Lung (tissue), 12 donors: ENCODE measurements around the gene DOCK1. TPM values are rescaled to one million over a fixed set of nuclear protein-coding genes. Genes with fewer than 3 reads are reported as not detected.

ENCODE experiments used
- ATAC-seq: fragments of 200-7000 bp; cut with Tn5 transposase; one replicate; pipeline ENCODE4 v1.9.1; 2020; ENCODE audit warnings: moderate number of reproducible peaks; ENCODE audit not compliant: insufficient read depth, low FRiP score
- DNase-seq, 3 donors: peaks; one replicate each; pipeline ENCODE4 v3.0.0-alpha.2; 2013 to 2017
- H3K27ac ChIP-seq, 2 donors: one replicate each; pipeline ENCODE4 v1.5.1; 2013; ENCODE audit warnings: mild to moderate bottlenecking in 2 of 2, moderate library complexity in 2 of 2, control low read depth in 1 of 2, inconsistent platforms in 1 of 2, low read depth in 1 of 2, low read length in 1 of 2
- H3K27me3 ChIP-seq, 3 donors: one replicate each; pipeline ENCODE4 v1.5.1; 2013; ENCODE audit warnings: low read length in 2 of 3; ENCODE audit not compliant: control insufficient read depth in 3 of 3, insufficient read depth in 3 of 3
- H3K36me3 ChIP-seq, 4 donors: one replicate each; pipeline ENCODE4 v1.5.1; 2013; ENCODE audit warnings: low read length in 4 of 4, mild to moderate bottlenecking in 1 of 4, moderate library complexity in 1 of 4; ENCODE audit not compliant: control insufficient read depth in 4 of 4, insufficient read depth in 4 of 4
- H3K4me1 ChIP-seq, 5 donors: one replicate each; pipeline ENCODE4 v1.5.1; 2013; ENCODE audit warnings: low read length in 5 of 5, mild to moderate bottlenecking in 2 of 5, moderate library complexity in 1 of 5; ENCODE audit not compliant: control insufficient read depth in 5 of 5, insufficient read depth in 5 of 5
- H3K4me3 ChIP-seq: one replicate; pipeline ENCODE4 v1.5.1; 2013; ENCODE audit warnings: mild to moderate bottlenecking, control low read depth, moderate library complexity
- H3K9ac ChIP-seq, 2 donors: one replicate each; pipeline ENCODE4 v1.5.1; 2013; ENCODE audit warnings: low read length in 2 of 2, control low read depth in 1 of 2; ENCODE audit not compliant: insufficient read depth in 1 of 2
- H3K9me3 ChIP-seq, 4 donors: one replicate each; pipeline ENCODE4 v1.5.1; 2013; ENCODE audit warnings: low read length in 3 of 4, mild to moderate bottlenecking in 1 of 4, moderate library complexity in 1 of 4; ENCODE audit not compliant: control insufficient read depth in 4 of 4, insufficient read depth in 3 of 4
- WGBS, 2 donors: extraction: QIAGEN DNeasy Blood & Tissue Kit; methylation state at CpG; one replicate each; pipeline ENCODE4 v1.1.7; 2013; 5-methylcytosine and 5-hydroxymethylcytosine counted together
- polyA plus RNA-seq, 2 donors: library from polyadenylated mRNA; stranded (reverse); fragments of 200-250 nt; gene quantifications; one replicate each; pipeline ENCODE4 v1.2.1, GENCODE V29; 2013
- total RNA-seq, 2 donors: library from RNA; depleted of rRNA in 1 of 2; stranded (reverse); fragments of >200 nt in 1 of 2; gene quantifications; one replicate each; pipeline ENCODE4 v1.2.1, GENCODE V29; 2014 to 2021
- TF ChIP-seq, protein P1 (sequence below): IDR thresholded peaks from 2 replicates; pipeline ENCODE4 v1.5.1; 2012; ENCODE audit warnings: mild to moderate bottlenecking; ENCODE audit errors: control extremely low read depth, extremely low read depth
- donor health status: control.
- donor health status: control.
- donor health status: Bipolar disorder and iron deficiency.
- donor health status: healthy.
- donor health status: DM: yes; HTN: yes; CAD: no.

Gene DOCK1
- total and polyA plus RNA-seq, 4 donors = 11.2 to 102 (median 30.5) TPM

DNA sequence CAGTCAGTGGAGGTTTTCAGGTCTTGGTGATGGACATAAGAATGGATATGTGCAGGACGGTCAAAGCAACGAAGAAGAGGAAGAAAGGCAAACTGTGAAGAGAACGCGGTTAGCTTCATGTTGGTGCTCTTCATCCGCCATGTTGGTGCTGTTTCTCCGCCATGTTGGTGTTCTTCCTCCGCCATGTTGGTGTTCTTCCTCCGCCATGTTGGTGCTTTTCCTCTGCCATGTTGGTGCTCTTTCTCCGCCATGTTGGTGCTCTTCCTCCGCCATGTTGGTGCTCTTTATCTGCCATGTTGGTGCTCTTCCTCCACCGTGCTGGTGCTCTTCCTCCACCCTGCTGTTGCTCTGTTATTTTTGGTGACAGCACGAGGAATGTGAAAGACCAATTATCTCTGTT, 95.4 kb downstream of the DOCK1 start:
- Histone ChIP-seq H3K27me3 (no peaks in the 10 kb centered on the region), H3K27ac (no peak overlapping the region), H3K4me3 (no peak overlapping the region), H3K9me3 (peaks cover 0 to 3% (median 0%) of the 10 kb centered on the region in 4 donors), H3K36me3 (peaks cover 2 to 32% (median 19%) of the 10 kb centered on the region in 4 donors), H3K4me1 (no peaks in the 10 kb centered on the region), H3K9ac (no peak overlapping the region)
- TF ChIP-seq, protein P1, sequence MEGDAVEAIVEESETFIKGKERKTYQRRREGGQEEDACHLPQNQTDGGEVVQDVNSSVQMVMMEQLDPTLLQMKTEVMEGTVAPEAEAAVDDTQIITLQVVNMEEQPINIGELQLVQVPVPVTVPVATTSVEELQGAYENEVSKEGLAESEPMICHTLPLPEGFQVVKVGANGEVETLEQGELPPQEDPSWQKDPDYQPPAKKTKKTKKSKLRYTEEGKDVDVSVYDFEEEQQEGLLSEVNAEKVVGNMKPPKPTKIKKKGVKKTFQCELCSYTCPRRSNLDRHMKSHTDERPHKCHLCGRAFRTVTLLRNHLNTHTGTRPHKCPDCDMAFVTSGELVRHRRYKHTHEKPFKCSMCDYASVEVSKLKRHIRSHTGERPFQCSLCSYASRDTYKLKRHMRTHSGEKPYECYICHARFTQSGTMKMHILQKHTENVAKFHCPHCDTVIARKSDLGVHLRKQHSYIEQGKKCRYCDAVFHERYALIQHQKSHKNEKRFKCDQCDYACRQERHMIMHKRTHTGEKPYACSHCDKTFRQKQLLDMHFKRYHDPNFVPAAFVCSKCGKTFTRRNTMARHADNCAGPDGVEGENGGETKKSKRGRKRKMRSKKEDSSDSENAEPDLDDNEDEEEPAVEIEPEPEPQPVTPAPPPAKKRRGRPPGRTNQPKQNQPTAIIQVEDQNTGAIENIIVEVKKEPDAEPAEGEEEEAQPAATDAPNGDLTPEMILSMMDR = no peak
- ATAC-seq (no peak), DNase-seq (no peak)
- WGBS, 2 donors = 87 to 89% methylated on average over 12 of the region's 12 CpGs

DNA sequence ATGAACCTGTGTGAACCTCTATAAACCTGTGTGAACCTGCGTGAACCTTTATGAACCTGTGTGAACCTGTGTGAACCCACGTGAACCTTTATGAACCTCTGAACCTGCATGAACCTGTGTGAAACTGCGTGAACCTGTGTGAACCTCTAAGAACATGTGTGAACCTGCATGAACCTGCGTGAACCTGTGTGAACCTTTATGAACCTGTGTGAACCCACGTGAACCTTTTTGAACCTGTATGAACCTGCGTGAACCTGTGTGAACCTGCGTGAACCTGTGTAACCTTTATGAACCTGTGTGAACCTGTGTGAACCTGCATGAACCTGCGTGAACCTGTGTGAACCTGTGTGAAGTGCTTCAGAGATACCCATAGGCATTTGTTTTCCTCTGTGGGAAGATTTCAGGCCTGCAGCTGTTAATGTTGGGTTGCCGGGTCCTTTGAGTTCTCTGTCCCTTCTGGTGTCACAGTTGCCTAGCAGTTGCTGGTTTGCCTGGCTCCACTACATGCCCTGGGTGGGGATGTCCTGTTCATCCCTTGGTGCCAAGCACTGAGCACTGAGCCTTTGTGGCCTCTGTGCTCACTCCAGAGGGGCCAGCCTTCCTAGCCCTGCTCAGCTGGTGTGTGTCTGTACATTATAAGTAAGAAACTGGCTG, 97.9 kb downstream of the DOCK1 start:
- Histone ChIP-seq H3K27ac (no peak overlapping the region), H3K9me3 (peaks cover 0 to 3% (median 0%) of the 10 kb centered on the region in 4 donors), H3K27me3 (no peaks in the 10 kb centered on the region), H3K9ac (no peak overlapping the region), H3K36me3 (peaks cover 2 to 25% (median 14%) of the 10 kb centered on the region in 4 donors), H3K4me3 (no peak overlapping the region), H3K4me1 (no peaks in the 10 kb centered on the region)
- TF ChIP-seq, protein P1 = no peak
- ATAC-seq (no peak), DNase-seq (no peak)
- 89 to 95% methylated on average over 9 of the region's 9 CpGs for WGBS, 2 donors

DNA sequence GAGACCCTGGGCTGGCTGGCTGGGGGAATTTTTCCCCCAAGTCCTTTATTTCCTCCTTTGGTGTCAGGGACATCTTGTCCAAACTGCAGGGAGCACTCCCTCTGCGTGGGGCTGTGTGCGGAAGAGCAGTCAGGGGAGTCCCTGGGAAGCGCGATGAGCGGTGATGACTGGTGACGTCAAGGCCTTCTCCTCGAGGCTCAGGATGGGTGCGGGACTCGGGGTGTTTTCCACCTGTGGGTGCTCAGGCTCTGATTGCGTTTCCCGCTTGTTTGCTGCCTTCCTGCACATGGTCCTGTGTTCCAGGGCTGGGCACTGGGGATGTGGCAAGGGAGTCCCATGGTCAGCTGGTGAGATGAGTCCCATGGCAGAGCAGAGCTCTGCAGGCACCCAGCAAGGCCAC, 101.2 kb downstream of the DOCK1 start:
- H3K27ac ChIP-seq = no peak overlapping the region
- TF ChIP-seq, protein P1 = no peak
- DNase-seq = no peak
- H3K9me3 ChIP-seq = no peaks in the 10 kb centered on the region
- no peaks in the 10 kb centered on the region for H3K27me3 ChIP-seq
- no peak for ATAC-seq
- H3K9ac ChIP-seq = no peak overlapping the region
- 95 to 97% methylated on average over 11 of the region's 11 CpGs for WGBS, 2 donors
- no peak overlapping the region for H3K4me3 ChIP-seq
- H3K36me3 ChIP-seq = peaks cover 0 to 24% (median 11%) of the 10 kb centered on the region in 4 donors
- H3K4me1 ChIP-seq = no peaks in the 10 kb centered on the region

DNA sequence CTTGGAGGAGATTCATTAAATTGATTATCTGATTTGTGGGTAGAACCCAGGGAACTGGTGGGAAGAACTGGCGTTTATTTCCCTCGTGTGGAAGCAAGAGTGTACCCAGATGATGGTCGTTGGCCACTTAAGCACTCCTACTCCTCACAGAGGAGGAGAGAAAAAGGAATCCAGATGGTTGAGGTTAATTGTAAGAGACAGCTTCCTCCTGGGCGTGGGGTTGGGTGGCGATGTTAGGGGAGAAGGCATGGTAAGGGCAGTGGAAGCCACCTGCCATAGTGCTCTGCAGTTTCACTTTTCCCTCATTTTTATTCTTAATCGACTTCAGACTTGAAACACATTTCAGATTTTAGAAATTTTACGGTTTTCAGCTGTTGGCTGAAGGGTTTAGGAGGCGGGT, 104.1 kb downstream of the DOCK1 start:
- ATAC-seq (no peak), DNase-seq (no peak)
- Histone ChIP-seq H3K4me1 (peaks cover 0 to 5% (median 0%) of the 10 kb centered on the region in 5 donors), H3K9ac (no peak overlapping the region), H3K27me3 (no peaks in the 10 kb centered on the region), H3K36me3 (peaks cover 0 to 19% (median 14%) of the 10 kb centered on the region in 4 donors), H3K9me3 (no peaks in the 10 kb centered on the region), H3K27ac (no peak overlapping the region), H3K4me3 (no peak overlapping the region)
- TF ChIP-seq, protein P1 = no peak
- WGBS, 2 donors = 61 to 71% methylated on average over 8 of the region's 8 CpGs
